HG02763 (cell line): ENCODE measurements around the gene CYGB.

Experiments used
- ATAC-seq: cut with Tn5 transposase; IDR thresholded peaks from one replicate; pipeline ENCODE4 v1.9.1; 2021; ENCODE audit warnings: mild to moderate bottlenecking, moderate library complexity; ENCODE audit not compliant: unreplicated experiment

Gene CYGB

DNA sequence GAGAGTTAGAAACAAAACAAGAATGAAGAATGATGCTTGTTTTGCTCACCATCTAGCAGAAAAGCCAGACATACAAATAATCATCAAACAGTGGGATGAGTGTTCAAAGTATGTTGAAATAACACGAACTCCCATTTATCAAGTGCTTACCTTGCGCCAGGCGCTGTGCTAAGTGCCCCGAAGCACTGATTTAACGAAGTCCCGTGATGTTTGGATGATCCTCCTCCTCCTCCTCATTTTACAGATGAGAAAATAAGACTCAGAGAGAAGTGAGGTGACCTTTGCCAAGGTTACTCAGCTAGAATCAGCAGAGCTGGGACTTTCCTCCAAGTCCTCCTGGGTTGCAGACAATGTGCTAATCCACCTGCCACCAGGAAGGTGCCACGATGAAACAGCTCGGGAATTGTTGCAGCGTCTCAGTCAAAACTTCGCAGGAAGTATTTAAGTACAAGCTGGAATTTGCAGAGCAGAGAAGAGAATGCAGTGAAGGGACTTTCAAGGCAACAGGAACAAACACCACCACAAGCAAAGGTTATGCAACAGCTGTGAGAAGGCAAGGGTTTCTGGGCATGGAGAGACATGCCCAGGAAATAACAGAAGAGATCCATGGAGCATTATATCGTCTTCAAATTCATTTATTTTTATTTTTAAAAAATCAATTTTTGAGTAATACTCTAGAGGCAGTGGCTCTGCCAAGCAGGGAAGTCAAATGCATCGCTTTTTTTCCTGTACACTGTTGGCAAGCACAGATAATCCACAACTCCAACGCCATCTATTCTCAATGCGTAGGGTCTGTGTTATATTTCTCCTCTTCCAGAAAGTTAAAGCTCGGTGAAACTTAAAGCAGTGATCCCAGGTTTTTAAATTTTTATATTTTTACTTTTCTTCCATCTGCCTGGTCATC is 13.5 kb upstream of the CYGB start:
- ATAC-seq, result no peak

DNA sequence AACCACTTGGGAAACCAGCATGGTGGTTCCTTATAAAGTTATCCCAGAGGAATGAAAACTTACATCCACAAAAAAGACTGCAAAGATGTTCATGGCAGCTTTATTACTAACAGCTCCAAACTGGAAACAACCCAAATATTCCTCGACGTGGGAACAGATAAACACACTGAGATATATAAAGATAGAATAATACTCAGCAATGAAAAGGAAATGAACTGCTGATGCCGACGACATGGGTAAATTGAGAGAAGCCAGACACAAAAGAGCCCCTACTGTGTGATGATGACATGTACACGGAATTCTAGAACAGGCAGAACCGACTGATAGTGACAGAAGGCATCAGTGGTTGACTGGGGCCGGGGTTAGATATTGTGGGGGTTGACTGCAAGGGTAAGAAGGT is 12.0 kb upstream of the CYGB start:
- ATAC-seq, result no peak

- no peak for ATAC-seq
These were observed 11.7 kb upstream of the CYGB start for GRCh38 chr17:76549215-76549518.

GRCh38 chr17:76548378-76549214 is 11.1 kb upstream of the CYGB start:
- ATAC-seq, result no peak

DNA sequence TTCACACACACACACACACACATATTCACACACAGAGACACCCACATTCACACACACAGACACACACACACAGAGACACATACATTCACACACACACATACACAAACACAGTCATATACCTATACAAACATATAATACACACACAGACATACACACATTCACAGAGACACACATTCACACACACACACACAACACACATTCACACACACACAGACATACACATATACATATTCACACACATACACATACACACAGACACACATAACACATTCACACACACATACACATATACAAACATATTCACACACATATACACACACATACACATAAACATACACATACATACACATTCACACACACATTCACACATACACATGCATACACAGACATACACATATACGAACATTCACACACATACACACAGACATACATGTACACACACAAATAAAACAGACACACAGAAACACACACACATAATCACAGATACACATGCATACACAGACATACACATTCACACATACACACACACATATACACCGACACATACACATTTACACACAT is 10.2 kb upstream of the CYGB start:
- ATAC-seq, result no peak

DNA sequence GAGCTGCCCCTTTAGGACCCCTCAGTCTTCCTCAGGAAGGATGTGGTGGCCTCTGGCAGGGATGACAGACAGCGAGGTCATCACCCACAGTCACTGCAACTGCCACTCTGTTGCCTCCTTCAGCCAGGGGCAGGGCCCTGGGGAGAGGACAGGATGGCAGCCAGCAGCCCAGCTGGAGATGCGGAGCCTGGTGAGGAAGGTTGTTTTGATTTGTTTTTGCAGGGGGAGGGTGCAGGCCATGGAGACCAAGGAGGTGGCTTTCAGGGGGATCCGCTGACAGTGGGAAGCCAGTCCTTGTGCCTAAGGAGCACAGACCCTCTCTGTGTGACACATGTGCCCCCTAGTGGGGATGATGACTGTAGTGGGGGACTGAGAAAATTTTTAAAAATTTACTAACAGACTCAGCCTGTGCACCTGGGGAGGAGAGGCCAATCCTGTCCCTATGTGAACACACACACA is 9.7 kb upstream of the CYGB start:
- no peak for ATAC-seq

DNA sequence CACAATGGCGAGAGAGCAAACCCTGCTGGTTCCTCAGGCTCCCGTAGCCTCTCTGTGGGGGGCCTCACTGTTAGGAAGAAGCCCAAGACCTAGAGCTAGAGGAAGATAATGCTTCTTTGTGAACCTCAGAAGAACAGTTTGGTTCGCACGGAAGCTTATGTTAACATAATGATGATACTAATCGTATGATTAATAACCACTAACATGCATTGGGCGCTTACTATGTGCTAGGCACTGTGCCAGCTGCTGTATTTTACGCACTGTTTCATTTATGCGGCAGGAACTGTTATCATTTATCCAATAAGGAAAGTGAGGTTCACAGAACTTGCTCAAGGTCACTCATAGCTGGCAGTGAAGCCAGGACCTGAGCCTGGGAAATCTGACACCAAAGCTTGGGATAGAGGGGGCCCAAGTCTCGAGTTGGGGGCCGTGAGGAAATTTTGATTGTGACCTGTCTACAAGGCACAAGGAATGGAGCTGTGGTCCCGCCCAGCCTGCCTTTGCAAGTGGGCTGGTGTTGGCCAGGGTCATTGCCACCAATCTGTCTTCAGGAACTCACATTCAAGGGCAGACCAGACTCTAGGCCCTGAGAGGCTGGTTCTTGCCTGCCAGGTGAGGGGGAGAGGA is 9.2 kb upstream of the CYGB start:
- ATAC-seq, result no peak

GRCh38 chr17:76545918-76546555 is 8.5 kb upstream of the CYGB start:
- ATAC-seq, result no peak

GRCh38 chr17:76544546-76545365 is 7.2 kb upstream of the CYGB start:
- ATAC-seq, result no peak

GRCh38 chr17:76543826-76544545 is 6.5 kb upstream of the CYGB start:
- no peak for ATAC-seq

DNA sequence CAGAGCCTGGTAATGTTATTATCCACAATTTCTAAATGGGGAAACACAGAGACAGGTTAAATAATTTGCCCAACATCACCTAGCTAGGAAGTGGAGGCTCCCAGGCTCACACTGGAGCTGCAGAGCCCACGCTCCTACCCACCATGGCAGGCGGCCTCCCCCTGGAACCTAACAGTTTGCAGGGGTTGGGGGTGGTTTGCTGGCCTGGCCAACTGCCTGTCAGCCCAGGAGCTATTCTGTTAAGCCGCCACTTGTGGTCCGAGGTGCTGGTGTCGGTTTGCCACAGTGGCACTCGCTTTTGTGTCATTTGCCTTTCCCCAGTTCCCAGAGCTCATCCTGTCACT is 5.9 kb upstream of the CYGB start:
- ATAC-seq, result no peak

GRCh38 chr17:76542984-76543383 is 5.5 kb upstream of the CYGB start:
- no peak for ATAC-seq

DNA sequence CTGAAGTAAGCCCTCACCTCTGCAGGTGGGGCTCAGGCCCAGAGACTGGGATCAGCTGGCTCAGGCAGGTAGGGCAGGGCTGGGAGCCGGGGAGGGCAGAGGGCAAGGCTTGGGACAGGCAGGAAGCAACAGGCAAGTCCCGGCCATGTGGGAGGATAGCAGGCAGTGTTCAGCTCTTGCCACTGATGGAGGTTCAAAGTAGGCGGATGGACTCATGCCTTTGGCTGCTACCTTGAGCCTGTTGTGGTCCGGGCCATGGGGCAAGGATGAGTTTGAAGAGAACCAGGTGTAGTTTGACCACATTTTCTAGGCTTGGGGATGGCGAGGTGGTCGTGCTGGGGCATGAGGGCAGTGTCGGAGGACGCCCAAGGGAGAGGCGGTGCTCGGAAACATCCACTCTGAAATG is 5.1 kb upstream of the CYGB start:
- no peak for ATAC-seq

DNA sequence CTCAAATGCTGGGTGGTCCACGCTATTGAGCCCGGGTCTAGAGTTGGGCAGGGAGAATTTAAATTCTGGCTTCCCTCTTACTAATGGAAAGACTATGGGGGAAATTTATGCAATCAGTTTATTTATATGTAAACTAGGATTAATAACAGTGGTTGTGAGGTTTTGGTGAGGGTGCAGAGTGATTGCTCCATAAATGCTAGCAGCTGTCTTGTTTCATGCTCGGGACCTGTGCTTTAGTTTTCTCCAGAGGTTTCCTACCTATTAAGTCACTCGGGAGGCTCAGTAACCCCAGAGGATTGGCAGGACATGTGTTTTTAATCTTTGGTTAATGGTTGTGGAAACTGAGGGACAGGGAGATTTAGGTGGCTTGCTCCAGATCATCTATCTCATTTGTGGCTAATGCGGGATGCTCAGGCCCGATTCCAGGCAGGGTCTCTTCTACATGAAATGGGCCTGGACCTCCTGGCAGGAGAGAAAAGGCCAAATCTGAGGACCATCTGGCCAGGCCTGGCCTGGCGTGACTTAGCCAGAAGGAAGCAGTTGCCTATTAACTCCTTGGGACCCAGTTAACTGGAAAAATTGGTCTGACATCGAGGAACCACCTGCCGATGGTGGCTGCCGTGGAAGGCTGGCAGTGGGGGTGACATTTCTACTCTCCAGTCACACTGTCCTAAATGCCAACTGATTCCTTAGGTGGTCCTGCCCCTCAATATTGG is 4.4 kb upstream of the CYGB start:
- no peak for ATAC-seq

- no peak for ATAC-seq
These were observed 3.1 kb upstream of the CYGB start for GRCh38 chr17:76540381-76541300.

- no peak for ATAC-seq
These were observed 2.2 kb upstream of the CYGB start, which contains the start of gene PRCD for GRCh38 chr17:76539631-76540271. TSS of gene PRCD (plus strand) at chr17:76540044. CDS start at chr17:76540142, 98 bp downstream.

DNA sequence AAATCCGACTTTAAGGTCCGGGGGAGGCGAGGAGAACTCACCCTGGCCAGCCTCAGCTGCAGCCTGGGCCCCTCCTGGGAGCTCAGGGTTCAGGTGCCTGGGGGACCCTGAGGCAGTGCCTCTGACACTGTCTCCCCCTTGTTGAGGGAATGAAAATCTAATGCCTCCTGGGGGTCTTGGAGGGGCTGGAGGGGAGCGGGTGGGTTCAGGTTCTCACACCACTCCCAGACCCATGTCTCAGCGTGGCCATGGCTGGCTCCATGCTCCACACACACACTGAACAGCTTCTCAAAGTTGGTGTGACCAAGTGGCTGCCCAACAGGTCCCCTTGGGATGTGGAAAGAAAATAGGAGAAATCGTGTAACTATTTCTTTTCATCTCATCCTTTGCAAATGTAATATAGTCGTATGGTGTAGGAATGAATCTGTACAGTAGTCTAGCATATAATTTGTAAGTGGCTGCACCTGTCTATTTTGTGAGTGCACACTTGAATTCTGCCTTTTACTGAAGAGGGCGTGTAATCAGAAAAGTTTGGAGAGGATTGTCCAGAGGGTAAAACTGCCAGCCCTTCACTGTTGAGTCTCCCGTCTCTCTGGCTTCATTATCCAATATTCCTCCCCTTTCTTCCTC is 1.5 kb upstream of the CYGB start:
- no peak for ATAC-seq
